Left cardiac atrium (tissue), 4 donors: Measurements from ENCODE around the gene MSI2. TPM values are rescaled to one million over a fixed set of nuclear protein-coding genes. Genes with fewer than 3 reads are reported as not detected.

Experiments used
- ATAC-seq, 2 donors: fragments of 200-7000 bp; cut with Tn5 transposase; one replicate each; pipeline ENCODE4 v1.9.1; 2020; ENCODE audit warnings: mild to moderate bottlenecking in 2 of 2, moderate library complexity in 2 of 2
- DNase-seq: peaks from one replicate; pipeline ENCODE4 v3.0.0-alpha.2; 2020
- intact Hi-C, 2 donors: fragments of 100-400 bp; cut with DNase I; formaldehyde crosslinking; loops; one replicate each; pipeline versions ENCODE4 v1.14.1 to v1.15.1; 2022 to 2023
- total RNA-seq, 2 donors: library from RNA; stranded (reverse); fragmentation: NEBNext Ultra II Directional; extraction: Animal tissue kit (Norgen Biotek cat#: 25700); gene quantifications; one replicate each; pipeline ENCODE4 v1.2.1, GENCODE V29; 2021
- donor health status: DM: no; HTN: yes; CAD: no.
- donor health status: DM: no; HTN: yes; CAD: no; lungs with severe emphysema.
- donor health status: DM: yes; HTN: yes; CAD: no.
- donor health status: Dilated cardiomyopathy.

MSI2 gene
- total RNA-seq, 2 donors from 2014 or later = 84.1 to 95.5 TPM

- DNase-seq = no peak
- ATAC-seq = no peak
- intact Hi-C loops = loop anchor here in 1 of 2 donors (5.0 kb wide), 1 partner anchor 151 kb away; the partner anchor contains the start of gene CCDC182
Measured at GRCh38 chr17:57595947-57596695, 339.8 kb downstream of the MSI2 start.

DNA sequence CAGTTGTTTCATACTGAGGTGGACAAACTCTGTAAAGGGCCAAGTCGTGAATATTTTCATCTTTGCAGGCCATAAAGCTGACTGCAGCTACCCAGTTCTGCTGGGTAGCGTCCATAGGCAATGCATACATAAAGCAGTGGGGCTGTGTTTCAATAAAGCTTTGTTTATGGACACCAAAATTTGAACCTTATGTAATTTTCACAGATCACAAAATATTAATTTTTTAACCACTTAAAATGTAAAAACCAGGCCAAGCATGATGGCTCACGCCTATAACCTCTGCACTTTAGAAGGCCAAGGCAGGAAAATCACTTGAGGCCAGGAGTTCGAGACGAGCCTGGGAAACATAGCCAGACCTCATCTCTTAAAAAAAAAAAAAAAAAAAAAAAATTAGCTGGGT is 340.8 kb downstream of the MSI2 start:
- intact Hi-C loops = loop anchor here in 1 of 2 donors (5.0 kb wide), 1 partner anchor 150 kb away; the partner anchor contains the start of gene CCDC182
- no peak for DNase-seq
- ATAC-seq = no peak

DNA sequence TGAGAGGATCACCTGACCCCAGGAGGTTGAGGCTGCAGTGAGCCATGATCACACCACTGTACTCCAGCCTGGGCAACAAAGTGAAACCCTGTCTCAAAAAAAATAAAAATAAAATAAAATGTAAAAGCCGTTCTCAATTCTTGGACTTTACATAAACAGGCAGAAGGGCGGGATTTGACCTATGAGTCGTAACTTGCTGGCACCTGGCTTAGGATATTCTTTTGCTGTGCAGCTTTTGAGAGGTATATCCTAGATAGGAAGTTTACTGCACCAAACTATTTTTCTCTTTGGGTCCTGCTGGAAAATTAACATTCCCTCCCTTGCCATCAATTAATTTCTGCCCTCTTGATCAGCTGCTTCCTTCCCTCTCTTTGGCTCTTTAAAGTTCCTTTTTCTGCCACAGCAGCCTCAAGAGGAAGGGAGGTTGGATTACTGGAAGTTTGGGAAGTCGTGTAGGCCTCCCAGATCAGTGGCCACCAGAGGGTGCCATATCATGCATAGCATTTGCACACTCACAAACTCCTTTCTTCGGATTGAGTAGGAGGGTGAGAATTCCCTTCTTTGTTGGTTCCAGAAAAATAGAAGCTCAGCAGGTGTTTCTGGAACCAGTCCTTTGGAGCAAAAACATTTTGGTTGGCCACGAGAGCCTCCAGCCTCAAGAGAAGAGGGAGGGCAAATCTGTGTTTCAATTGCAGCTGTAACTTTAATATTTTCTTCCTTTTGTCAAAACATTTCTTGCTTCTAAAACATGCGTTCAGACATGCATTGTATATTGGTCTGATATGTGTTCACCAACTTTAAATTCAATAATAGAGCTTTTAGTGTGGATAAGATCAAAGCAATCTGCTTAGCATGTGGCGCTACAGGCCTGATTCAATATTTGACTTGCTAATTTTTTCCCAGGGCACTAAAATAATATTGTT is 341.5 kb downstream of the MSI2 start:
- ATAC-seq (peak; percentile 66 to 69), DNase-seq (peak; percentile 79)
- intact Hi-C loops = loop anchor here in 1 of 2 donors (2.0 to 5.0 kb wide), 2 partner anchors 73 to 150 kb away; partner anchors contain the start of gene CCDC182

- intact Hi-C loops = loop anchor here (2.0 to 5.0 kb wide), 3 partner anchors 68 to 148 kb away; partner anchors contain the start of gene CCDC182 (in 1 of the 2)
- DNase-seq = no peak
- no peak for ATAC-seq
Measured at GRCh38 chr17:57599271-57600045, 343.1 kb downstream of the MSI2 start.

DNA sequence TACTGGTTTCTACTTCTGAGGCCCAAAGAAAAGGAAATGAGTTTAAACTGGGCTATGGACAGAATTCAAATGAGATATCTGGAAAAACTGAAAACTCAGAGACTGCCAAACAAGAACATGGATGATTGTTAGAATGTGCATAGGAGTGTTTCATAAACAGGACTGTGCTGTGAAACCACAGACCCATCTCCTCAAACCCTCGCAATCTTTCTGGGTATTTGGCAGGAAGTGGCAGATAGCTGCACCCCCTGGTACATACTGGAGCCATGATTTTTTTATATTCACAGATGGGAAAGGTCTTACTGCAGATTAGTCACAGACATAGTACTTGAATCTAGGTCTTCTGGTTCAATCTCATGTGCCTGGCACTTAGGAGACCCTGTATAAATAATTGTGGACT is 343.8 kb downstream of the MSI2 start:
- ATAC-seq (peak in 1 of 2 donors; percentile 24), DNase-seq (no peak)
- intact Hi-C loops = loop anchor here in 1 of 2 donors (5.0 kb wide), 1 partner anchor 67 kb away; no protein-coding TSS in a partner anchor

DNA sequence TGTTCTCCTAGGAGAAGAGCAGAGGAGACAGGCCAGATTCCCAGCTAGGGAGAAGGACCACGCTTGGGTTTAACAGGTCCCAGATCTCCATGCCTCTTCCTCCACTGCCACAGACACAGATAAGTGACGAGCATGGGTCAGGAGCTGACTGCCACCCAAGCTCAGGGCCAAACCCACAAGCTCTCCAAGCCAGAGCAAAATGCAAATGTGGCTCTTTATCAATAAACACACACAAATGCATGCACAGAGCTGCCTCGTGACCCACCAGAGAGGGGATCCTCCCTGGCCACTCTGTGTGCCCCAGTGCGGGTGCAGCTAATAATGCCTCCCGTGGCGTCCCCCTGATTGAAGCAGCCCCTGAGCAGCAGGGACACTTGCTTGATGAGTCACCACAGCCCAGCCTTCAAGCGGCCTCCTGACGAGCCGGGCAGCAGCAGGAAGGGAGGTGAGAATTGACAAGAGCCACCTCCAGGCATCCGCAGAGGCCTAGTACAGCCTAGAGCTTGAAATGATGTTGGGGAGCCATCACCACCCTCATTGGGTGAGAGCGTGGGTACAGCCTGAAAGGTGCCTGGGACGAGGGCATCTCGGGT is 344.9 kb downstream of the MSI2 start:
- ATAC-seq (peak; percentile 21 to 24), DNase-seq (peak; percentile 33)
- intact Hi-C loops = loop anchor here in 1 of 2 donors (5.0 kb wide), 1 partner anchor 66 kb away; no protein-coding TSS in a partner anchor

DNA sequence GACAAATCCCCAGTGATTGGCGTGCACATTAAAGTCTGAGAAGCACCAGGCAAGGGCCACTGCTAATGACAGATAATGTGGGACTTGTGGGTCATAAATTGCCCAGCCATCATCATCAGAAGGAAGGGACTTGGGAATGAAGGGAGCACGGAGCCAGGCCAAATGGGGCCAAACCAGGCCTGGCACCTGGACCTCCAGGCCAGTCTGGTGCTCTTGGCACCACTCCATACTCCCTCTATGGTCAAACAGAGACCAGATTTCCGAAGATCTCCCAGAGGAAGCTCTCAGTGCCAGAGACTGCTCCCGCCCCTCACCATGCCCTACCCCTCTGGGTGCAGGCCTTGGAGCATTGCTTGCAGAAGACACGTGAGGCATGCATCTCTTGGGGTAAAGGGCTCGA is 346.6 kb downstream of the MSI2 start:
- DNase-seq = no peak
- ATAC-seq = no peak

GRCh38 chr17:57603546-57603945 is 347.2 kb downstream of the MSI2 start:
- no peak for ATAC-seq
- DNase-seq = no peak
- intact Hi-C loops = loop anchor here in 1 of 2 donors (5.0 kb wide), 1 partner anchor 64 kb away; no protein-coding TSS in a partner anchor

More for the DNA sequence above, 346.6 kb downstream of the MSI2 start:
- intact Hi-C loops = loop anchor here in 1 of 2 donors (5.0 kb wide), 1 partner anchor 64 kb away; no protein-coding TSS in a partner anchor

DNA sequence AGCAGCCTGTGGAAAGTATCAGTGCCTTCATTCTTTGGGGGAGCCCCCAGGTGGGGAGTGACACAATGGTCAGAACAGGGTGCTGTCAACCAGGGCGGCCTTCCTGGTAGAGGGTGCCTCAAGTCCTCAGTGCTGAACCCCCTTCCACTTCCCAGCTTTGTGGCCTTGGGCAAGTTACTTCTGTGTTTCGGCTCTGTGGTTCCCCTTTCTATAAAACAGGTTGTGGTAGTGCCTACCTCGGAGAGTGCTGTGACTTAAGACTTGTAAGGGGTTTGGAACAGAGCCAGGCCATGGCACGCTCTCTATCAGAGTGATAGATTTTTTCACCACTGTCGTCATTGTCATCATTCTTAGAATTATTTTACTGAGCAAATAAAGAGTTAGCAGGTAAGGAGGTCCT is 347.7 kb downstream of the MSI2 start:
- DNase-seq = no peak
- intact Hi-C loops = loop anchor here in 1 of 2 donors (5.0 kb wide), 1 partner anchor 63 kb away; no protein-coding TSS in a partner anchor
- ATAC-seq = peak in 1 of 2 donors; percentile 2

- DNase-seq = peak; percentile 49
- peak; percentile 76 to 78 for ATAC-seq
- intact Hi-C loops = loop anchor here in 1 of 2 donors (5.0 kb wide), 1 partner anchor 62 kb away; no protein-coding TSS in a partner anchor
Measured at GRCh38 chr17:57604771-57605674, 348.7 kb downstream of the MSI2 start.

DNA sequence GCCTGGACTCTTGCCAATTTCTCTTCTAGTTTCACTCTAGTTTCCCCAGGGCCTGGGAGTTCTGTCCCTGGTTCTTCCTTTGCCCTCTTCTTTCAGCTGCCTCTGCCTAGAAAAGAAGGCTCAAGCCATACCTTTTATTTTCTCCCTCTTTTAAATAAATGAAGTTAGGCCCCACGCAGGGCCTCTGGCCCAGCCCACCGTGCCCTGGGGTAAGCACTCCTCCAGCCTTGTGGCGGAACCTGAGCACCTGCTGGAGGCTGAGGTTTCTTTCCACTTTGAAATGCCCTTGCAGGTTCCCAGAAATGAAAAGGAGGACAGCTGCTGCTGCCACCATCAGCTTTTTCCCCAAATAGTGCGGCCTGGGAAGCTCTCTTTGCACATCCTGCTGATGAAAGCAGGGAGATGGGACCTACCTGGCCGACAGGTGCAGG is 349.4 kb downstream of the MSI2 start:
- intact Hi-C loops = no loop called here
- ATAC-seq = no peak

DNA sequence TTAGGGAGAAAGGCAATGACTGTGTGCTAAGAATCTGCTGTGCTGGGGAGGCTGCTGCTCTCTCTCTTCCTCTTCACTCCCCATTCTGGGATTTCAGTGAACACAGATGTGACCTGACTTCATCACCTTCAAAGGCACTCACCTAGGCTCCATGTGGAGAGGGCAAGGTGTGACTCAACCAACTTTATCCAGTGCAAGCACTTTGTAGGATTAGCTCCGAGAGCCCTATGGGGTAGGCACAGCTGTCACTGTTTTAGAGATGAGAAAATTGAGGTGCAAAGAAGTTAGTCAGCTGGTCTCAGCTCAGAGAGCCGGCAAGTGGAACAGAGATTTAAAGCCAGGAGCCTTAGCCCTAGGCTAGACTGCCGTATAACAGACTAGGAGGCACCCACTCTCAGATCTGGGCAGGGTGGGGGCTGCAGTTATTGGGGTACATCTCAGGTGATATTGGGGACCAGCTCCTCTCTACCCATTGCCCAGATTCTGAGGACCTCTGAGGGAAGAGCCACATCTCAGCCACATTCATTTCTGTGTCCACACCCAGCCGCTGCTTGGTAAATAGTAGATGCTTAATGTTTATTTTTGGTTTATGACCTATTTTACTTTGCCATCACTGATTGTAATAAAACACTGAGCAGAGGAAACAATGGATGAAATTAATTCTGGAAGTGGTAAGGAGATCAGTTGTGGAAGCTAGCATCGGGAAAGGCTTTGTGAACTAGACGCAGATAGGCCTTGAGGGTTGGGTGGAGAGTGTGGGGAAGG is 350.0 kb downstream of the MSI2 start:
- intact Hi-C loops = no loop called here
- DNase-seq = no peak
- no peak for ATAC-seq

More for the DNA sequence above, 349.4 kb downstream of the MSI2 start:
- DNase-seq = no peak

- DNase-seq (no peak), ATAC-seq (no peak)
- intact Hi-C loops = no loop called here
Measured at GRCh38 chr17:57607553-57608120, 351.3 kb downstream of the MSI2 start.

- intact Hi-C loops = no loop called here
- ATAC-seq (no peak), DNase-seq (no peak)
Measured at GRCh38 chr17:57608369-57609124, 352.2 kb downstream of the MSI2 start.
